Neural progenitor cell (in vitro differentiated cells): ENCODE data around the gene PRDX3. TPM values are rescaled to one million over a fixed set of nuclear protein-coding genes. Genes with fewer than 3 reads are reported as not detected.

Experiments used
- DNase-seq: peaks from one replicate; pipeline ENCODE4 v3.0.0-alpha.2; 2016; ENCODE audit warnings: low spot score
- H2AFZ ChIP-seq: fragments of 200-600 bp; sonication (generic); replicated peaks from 2 replicates; pipeline ENCODE4 v1.6.1; 2016; ENCODE audit warnings: antibody characterized with exemption
- H3F3A ChIP-seq: fragments of 200-600 bp; sonication (generic); 2 replicates; pipeline ENCODE4 v1.6.1; 2016; ENCODE audit warnings: antibody characterized with exemption, low read depth
- H3K27ac ChIP-seq: fragments of 200-600 bp; sonication (generic); 2 replicates; pipeline ENCODE4 v1.5.1; 2016; ENCODE audit warnings: mild to moderate bottlenecking
- H3K27me3 ChIP-seq: fragments of 200-600 bp; sonication (generic); 2 replicates; pipeline ENCODE4 v1.6.1; 2016; ENCODE audit warnings: mild to moderate bottlenecking, moderate library complexity
- H3K36me3 ChIP-seq: fragments of 200-600 bp; sonication (generic); 2 replicates; pipeline ENCODE4 v1.5.1; 2016
- H3K4me1 ChIP-seq: fragments of 200-600 bp; sonication (generic); 2 replicates; pipeline ENCODE4 v1.6.1; 2016; ENCODE audit warnings: mixed run types
- H3K4me2 ChIP-seq: fragments of 200-600 bp; sonication (generic); 2 replicates; pipeline ENCODE4 v1.6.1; 2016
- H3K4me3 ChIP-seq: fragments of 200-600 bp; sonication (generic); 2 replicates; pipeline ENCODE4 v1.5.1; 2016
- H3K79me2 ChIP-seq: fragments of 200-600 bp; sonication (generic); 2 replicates; pipeline ENCODE4 v1.6.1; 2016; ENCODE audit warnings: low read depth
- H3K9ac ChIP-seq: fragments of 200-600 bp; sonication (generic); 2 replicates; pipeline ENCODE4 v1.6.1; 2016
- H3K9me3 ChIP-seq: fragments of 200-600 bp; sonication (generic); 2 replicates; pipeline ENCODE4 v1.5.1; 2016; ENCODE audit warnings: low read depth
- H4K20me1 ChIP-seq: fragments of 200-600 bp; sonication (generic); 2 replicates; pipeline ENCODE4 v1.6.1; 2016; ENCODE audit warnings: low read depth
- H3K27ac Mint-ChIP-seq: 3 replicates; pipeline ENCODE4 v1.8.0; 2021; ENCODE audit warnings: mixed read lengths
- H3K27me3 Mint-ChIP-seq: 2 replicates; pipeline ENCODE4 v1.8.0; 2022; ENCODE audit warnings: low read depth, mild to moderate bottlenecking, inconsistent platforms, moderate library complexity, mixed read lengths; ENCODE audit not compliant: insufficient read depth
- H3K36me3 Mint-ChIP-seq: 3 replicates; pipeline ENCODE4 v1.8.0; 2021; ENCODE audit warnings: mixed read lengths
- H3K4me1 Mint-ChIP-seq: 3 replicates; pipeline ENCODE4 v1.8.0; 2021; ENCODE audit warnings: mixed read lengths
- H3K4me3 Mint-ChIP-seq: 3 replicates; pipeline ENCODE4 v1.8.0; 2021; ENCODE audit warnings: mild to moderate bottlenecking, moderate library complexity, mixed read lengths
- H3K9me3 Mint-ChIP-seq: 3 replicates; pipeline ENCODE4 v1.8.0; 2020; ENCODE audit warnings: mixed read lengths
- CTCF ChIP-seq: fragments of 200-600 bp; sonication (generic); IDR thresholded peaks from 2 replicates; pipeline ENCODE4 v1.5.1; 2017; ENCODE audit warnings: antibody characterized with exemption, mild to moderate bottlenecking
- EZH2 ChIP-seq: fragments of 200-600 bp; sonication (generic); IDR thresholded peaks from 2 replicates; pipeline ENCODE4 v1.6.1; 2017; ENCODE audit warnings: antibody characterized with exemption, mild to moderate bottlenecking, moderate library complexity
- EZH2phosphoT487 ChIP-seq: fragments of 200-600 bp; sonication (generic); IDR thresholded peaks from 2 replicates; pipeline ENCODE4 v1.6.1; 2017; ENCODE audit warnings: antibody characterized with exemption
- total RNA-seq: library from RNA; depleted of rRNA; stranded (reverse); fragments of >200 nt; gene quantifications from 2 replicates; pipeline ENCODE4 v1.2.3, GENCODE V29; 2015; ENCODE audit warnings: low replicate concordance

Gene PRDX3
- total RNA-seq, 1 donor from 2014 or later: 405 TPM

DNA sequence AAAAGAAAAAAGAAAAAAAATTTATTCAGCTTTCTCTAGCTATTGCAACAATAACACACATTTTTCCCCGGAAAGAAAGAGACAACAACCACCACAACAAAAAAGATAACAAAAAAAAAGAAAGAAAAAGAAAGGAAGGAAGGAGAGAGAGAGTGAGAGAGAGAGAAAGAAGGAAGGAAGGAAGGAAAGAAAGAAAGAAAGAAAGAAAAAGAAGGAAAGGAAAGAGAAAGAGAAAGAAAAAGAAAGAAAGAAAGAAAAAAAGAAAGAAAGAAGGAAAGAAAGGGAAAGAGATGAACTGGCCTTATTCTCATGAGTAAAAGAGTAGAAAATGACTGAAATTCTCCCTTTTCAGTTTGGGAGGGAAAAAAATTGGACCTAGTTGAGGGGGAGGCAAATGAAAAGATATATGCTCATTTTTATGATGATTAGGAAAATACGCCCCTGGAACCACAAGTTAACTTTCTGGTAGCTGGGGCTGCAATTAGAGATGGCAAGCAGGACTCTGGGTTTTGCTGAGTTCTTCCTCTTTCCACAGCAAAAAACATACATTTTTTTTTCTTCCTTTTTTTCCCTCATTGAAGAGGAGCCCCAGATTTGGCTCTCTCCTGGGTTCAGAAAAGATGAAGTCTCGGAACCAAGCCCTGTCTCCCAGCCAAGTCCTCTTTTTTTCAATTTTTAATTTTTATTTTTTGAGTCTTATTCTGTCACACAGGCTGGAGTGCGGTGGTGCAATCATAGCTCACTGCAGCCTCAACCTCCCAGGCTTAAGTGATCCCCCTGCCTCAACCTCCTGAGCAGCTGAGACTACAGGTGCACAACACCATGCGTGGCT, 12.6 kb upstream of the PRDX3 start:
- peaks cover 6% of the 10 kb centered on the region for H3K27me3 Mint-ChIP-seq
- Histone ChIP-seq H3K27ac (no peak overlapping the region), H3K4me3 (no peak overlapping the region), H3K9me3 (no peaks in the 10 kb centered on the region), H2AFZ (no peak overlapping the region), H3K79me2 (no peaks in the 10 kb centered on the region), H3K4me2 (no peak overlapping the region), H3K4me1 (no peaks in the 10 kb centered on the region), H4K20me1 (no peaks in the 10 kb centered on the region), H3F3A (no peaks in the 10 kb centered on the region), H3K36me3 (no peaks in the 10 kb centered on the region), H3K27me3 (no peaks in the 10 kb centered on the region), H3K9ac (no peak overlapping the region)
- TF ChIP-seq EZH2: no peak
- no peak for DNase-seq
- peaks cover 6% of the 10 kb centered on the region for H3K4me1 Mint-ChIP-seq
- no peak overlapping the region for H3K27ac Mint-ChIP-seq
- no peaks in the 10 kb centered on the region for H3K36me3 Mint-ChIP-seq
- no peaks in the 10 kb centered on the region for H3K9me3 Mint-ChIP-seq
- H3K4me3 Mint-ChIP-seq: no peak overlapping the region

- no peak for TF ChIP-seq CTCF
- no peak for TF ChIP-seq EZH2
- TF ChIP-seq EZH2phosphoT487: no peak
- H3K4me2 ChIP-seq: no peak overlapping the region
- no peaks in the 10 kb centered on the region for H3K36me3 Mint-ChIP-seq
- no peak overlapping the region for H3K4me3 ChIP-seq
- H3K27ac ChIP-seq: no peak overlapping the region
- no peaks in the 10 kb centered on the region for H3K79me2 ChIP-seq
- no peaks in the 10 kb centered on the region for H3K9me3 ChIP-seq
- no peaks in the 10 kb centered on the region for H3K9me3 Mint-ChIP-seq
- H3K4me1 ChIP-seq: no peaks in the 10 kb centered on the region
- peaks cover 6% of the 10 kb centered on the region for H3K27me3 Mint-ChIP-seq
- no peaks in the 10 kb centered on the region for H3F3A ChIP-seq
- H4K20me1 ChIP-seq: no peaks in the 10 kb centered on the region
- H3K27ac Mint-ChIP-seq: no peak overlapping the region
- no peak overlapping the region for H3K9ac ChIP-seq
- H3K4me1 Mint-ChIP-seq: peaks cover 6% of the 10 kb centered on the region
- H3K27me3 ChIP-seq: no peaks in the 10 kb centered on the region
- DNase-seq: peak; percentile 48
- no peak overlapping the region for H2AFZ ChIP-seq
- no peak overlapping the region for H3K4me3 Mint-ChIP-seq
- H3K36me3 ChIP-seq: no peaks in the 10 kb centered on the region
Measured at GRCh38 chr10:119190353-119190752, 11.7 kb upstream of the PRDX3 start.

GRCh38 chr10:119189811-119190282, 11.2 kb upstream of the PRDX3 start:
- no peaks in the 10 kb centered on the region for H4K20me1 ChIP-seq
- H3K27me3 Mint-ChIP-seq: peaks cover 6% of the 10 kb centered on the region
- no peak overlapping the region for H3K4me3 Mint-ChIP-seq
- no peak overlapping the region for H3K9ac ChIP-seq
- H3K4me1 ChIP-seq: no peaks in the 10 kb centered on the region
- H3K79me2 ChIP-seq: no peaks in the 10 kb centered on the region
- no peaks in the 10 kb centered on the region for H3K36me3 Mint-ChIP-seq
- peaks cover 6% of the 10 kb centered on the region for H3K4me1 Mint-ChIP-seq
- no peaks in the 10 kb centered on the region for H3K36me3 ChIP-seq
- no peak overlapping the region for H3K4me3 ChIP-seq
- H3K27ac Mint-ChIP-seq: peak overlapping the region; percentile 70
- no peaks in the 10 kb centered on the region for H3K9me3 Mint-ChIP-seq
- H3K27ac ChIP-seq: no peak overlapping the region
- H2AFZ ChIP-seq: no peak overlapping the region
- H3K4me2 ChIP-seq: no peak overlapping the region
- H3K9me3 ChIP-seq: no peaks in the 10 kb centered on the region
- DNase-seq: no peak
- TF ChIP-seq EZH2: no peak
- TF ChIP-seq CTCF: no peak
- TF ChIP-seq EZH2phosphoT487: no peak
- H3F3A ChIP-seq: no peaks in the 10 kb centered on the region
- no peaks in the 10 kb centered on the region for H3K27me3 ChIP-seq
